ENCODE results near the gene ILRUN. TPM values are rescaled to one million over a fixed set of nuclear protein-coding genes. Genes with fewer than 3 reads are reported as not detected.
"Not testable (repeated sequence)": the region's sequence is repeated elsewhere in the genome, so short reads cannot be mapped to it uniquely, and the experiment has no call there.

Gene ILRUN
- 33.9 and 36.8 TPM in 2 replicates for total RNA-seq (2014; rRNA removed; shearing (Covaris generic))

- DNase-seq (ENCODE audit: low read depth), result peak; percentile 95
Measured at GRCh38 chr6:34696739-34697543, at the start of gene ILRUN. ILRUN (minus strand) TSS chr6:34696767; CDS start chr6:34696603, 164 bp downstream.

- DNase-seq (ENCODE audit: low read depth), result peak; percentile 71
Measured at GRCh38 chr6:34745277-34746103, 48.9 kb upstream of the ILRUN start.

GRCh38 chr6:34744294-34744647 lies 47.7 kb upstream of the ILRUN start:
- not testable (repeated sequence) for DNase-seq (ENCODE audit: low read depth)

GRCh38 chr6:34743625-34744293 lies 47.2 kb upstream of the ILRUN start:
- DNase-seq (ENCODE audit: low read depth), result no peak

- no peak for DNase-seq (ENCODE audit: low read depth)
Measured at GRCh38 chr6:34742094-34742493, 45.5 kb upstream of the ILRUN start.

GRCh38 chr6:34736823-34737222 lies 40.3 kb upstream of the ILRUN start:
- DNase-seq (ENCODE audit: low read depth), result no peak

GRCh38 chr6:34731393-34732060 lies 35.0 kb upstream of the ILRUN start:
- DNase-seq (ENCODE audit: low read depth), result no peak

- peak; percentile 6 for DNase-seq (ENCODE audit: low read depth)
Measured at GRCh38 chr6:34729631-34730470, 33.3 kb upstream of the ILRUN start.

- no peak for DNase-seq (ENCODE audit: low read depth)
Measured at GRCh38 chr6:34726055-34726454, 29.5 kb upstream of the ILRUN start.

GRCh38 chr6:34723203-34723602 lies 26.6 kb upstream of the ILRUN start:
- peak; percentile 16 for DNase-seq (ENCODE audit: low read depth)

GRCh38 chr6:34722451-34722850 lies 25.9 kb upstream of the ILRUN start:
- no peak for DNase-seq (ENCODE audit: low read depth)

- DNase-seq (ENCODE audit: low read depth), result not testable (repeated sequence)
Measured at GRCh38 chr6:34720160-34720559, 23.6 kb upstream of the ILRUN start.

GRCh38 chr6:34719646-34720045 lies 23.1 kb upstream of the ILRUN start:
- not testable (repeated sequence) for DNase-seq (ENCODE audit: low read depth)

GRCh38 chr6:34718976-34719375 lies 22.4 kb upstream of the ILRUN start:
- no peak for DNase-seq (ENCODE audit: low read depth)

- no peak for DNase-seq (ENCODE audit: low read depth)
Measured at GRCh38 chr6:34717466-34717865, 20.9 kb upstream of the ILRUN start.

GRCh38 chr6:34714663-34715062 lies 18.1 kb upstream of the ILRUN start:
- no peak for DNase-seq (ENCODE audit: low read depth)

GRCh38 chr6:34712881-34713280 lies 16.3 kb upstream of the ILRUN start:
- DNase-seq (ENCODE audit: low read depth), result not testable (repeated sequence)

GRCh38 chr6:34709386-34709785 lies 12.8 kb upstream of the ILRUN start:
- DNase-seq (ENCODE audit: low read depth), result peak; percentile 70

- no peak for DNase-seq (ENCODE audit: low read depth)
Measured at GRCh38 chr6:34705241-34705640, 8.7 kb upstream of the ILRUN start.

- DNase-seq (ENCODE audit: low read depth), result no peak
Measured at GRCh38 chr6:34701199-34701598, 4.6 kb upstream of the ILRUN start.

Data from RPMI7951 (cell line).